ENCODE data around the gene POLD4. TPM values are rescaled to one million over a fixed set of nuclear protein-coding genes. Genes with fewer than 3 reads are reported as not detected.

POLD4 gene
- total and polyA plus RNA-seq, 2 of the 13 experiments (the other 11 are each of a cell fraction or from before 2014, with no cell fraction given), result 10.5 to 27.4 TPM

GRCh38 chr11:67302571-67303131 is 50.7 kb downstream of the POLD4 start (continued):
- TF ChIP-seq ARID4A (CRISPR knock-in tag; IDR thresholded peaks at IDR 0.05; ENCODE audit: borderline replicate concordance) (no peak), ZNF513 (CRISPR knock-in tag; conservative IDR thresholded peaks at IDR 0.05) (no peak), GABPB1 (CRISPR knock-in tag; IDR thresholded peaks at IDR 0.05) (peak; percentile 42; the same call in 1 of the 2 replicates), ZSCAN20 (CRISPR knock-in tag; IDR thresholded peaks at IDR 0.05; ENCODE audit: borderline replicate concordance) (0 out of 2 replicates have a peak, but pooled peaks have one; percentile 25), ZNF333 (CRISPR knock-in tag; IDR thresholded peaks at IDR 0.05; ENCODE audit: borderline replicate concordance) (0 out of 2 replicates have a peak, but pooled peaks have one; percentile 14), RFXANK (CRISPR knock-in tag; IDR thresholded peaks at IDR 0.05) (no peak), SP5 (CRISPR knock-in tag; IDR thresholded peaks at IDR 0.05; ENCODE audit: borderline replicate concordance, low read depth) (peak; percentile 6; the same call in 1 of the 2 replicates), THAP7 (CRISPR knock-in tag; IDR thresholded peaks at IDR 0.05) (0 out of 2 replicates have a peak, but pooled peaks have one; percentile 24), ZNF788 (CRISPR knock-in tag; IDR thresholded peaks at IDR 0.05; ENCODE audit: borderline replicate concordance) (0 out of 2 replicates have a peak, but pooled peaks have one; percentile 3), ZNF772 (CRISPR knock-in tag; IDR thresholded peaks at IDR 0.05) (0 out of 2 replicates have a peak, but pooled peaks have one; percentile 10), IRF9 (CRISPR knock-in tag; IDR thresholded peaks at IDR 0.05; ENCODE audit: borderline replicate concordance) (0 out of 2 replicates have a peak, but pooled peaks have one; percentile 1), SKIL (CRISPR knock-in tag; IDR thresholded peaks at IDR 0.05; ENCODE audit: borderline replicate concordance) (no peak), TEAD2 (CRISPR knock-in tag; IDR thresholded peaks at IDR 0.05) (no peak)
